Tibial artery (tissue), 4 donors: ENCODE results near the gene EXD3.
"Not testable (repeated sequence)": the region's sequence is repeated elsewhere in the genome, so short reads cannot be mapped to it uniquely, and the experiment has no call there.

Experiments
- DNase-seq, 2 donors: peaks; one replicate each; pipeline ENCODE4 v3.0.0-alpha.2; 2019
- H3K27ac ChIP-seq, 2 donors: fragments of 200-600 bp; sonication (generic) in 1 of 2; 1 replicate in 1 of 2; 2 replicates in 1 of 2; pipeline ENCODE4 v1.5.1; 2018 to 2019; ENCODE audit warnings: mild to moderate bottlenecking in 1 of 2
- H3K27me3 ChIP-seq, 2 donors: fragments of 200-600 bp; sonication (generic) in 1 of 2; one replicate each; pipeline versions ENCODE4 v1.5.1 to v1.6.0; 2016 to 2019
- H3K36me3 ChIP-seq, 3 donors: fragments of 200-600 bp; sonication (generic) in 2 of 3; one replicate each; pipeline ENCODE4 v1.5.1; 2016 to 2019; ENCODE audit warnings: mild to moderate bottlenecking in 2 of 3
- H3K4me1 ChIP-seq, 4 donors: fragments of 200-600 bp; sonication (generic) in 2 of 4; 1 replicate in 3 of 4; 2 replicates in 1 of 4; pipeline ENCODE4 v1.5.1; 2016 to 2019
- H3K4me3 ChIP-seq, 2 donors: fragments of 200-600 bp; sonication (generic) in 1 of 2; 1 replicate in 1 of 2; 2 replicates in 1 of 2; pipeline ENCODE4 v1.5.1; 2018 to 2019; ENCODE audit warnings: mild to moderate bottlenecking in 2 of 2
- H3K9me3 ChIP-seq, 3 donors: fragments of 200-600 bp; sonication (generic) in 1 of 3; one replicate each; pipeline ENCODE4 v1.5.1; 2016 to 2019
- CTCF ChIP-seq, 2 experiments: fragments of 200-600 bp in 1 of 2; fragments of 450-650 bp in 1 of 2; IDR thresholded peaks; one replicate each; pipeline ENCODE4 v1.5.1; 2017 to 2019; ENCODE audit warnings: antibody characterized with exemption in 2 of 2, mild to moderate bottlenecking in 1 of 2, moderate library complexity in 1 of 2
- intact Hi-C: fragments of 100-400 bp; cut with DNase I; formaldehyde crosslinking; loops from one replicate; pipeline ENCODE4 v1.15.0; 2023; ENCODE audit warnings: low total_unique reads

EXD3 gene

DNA sequence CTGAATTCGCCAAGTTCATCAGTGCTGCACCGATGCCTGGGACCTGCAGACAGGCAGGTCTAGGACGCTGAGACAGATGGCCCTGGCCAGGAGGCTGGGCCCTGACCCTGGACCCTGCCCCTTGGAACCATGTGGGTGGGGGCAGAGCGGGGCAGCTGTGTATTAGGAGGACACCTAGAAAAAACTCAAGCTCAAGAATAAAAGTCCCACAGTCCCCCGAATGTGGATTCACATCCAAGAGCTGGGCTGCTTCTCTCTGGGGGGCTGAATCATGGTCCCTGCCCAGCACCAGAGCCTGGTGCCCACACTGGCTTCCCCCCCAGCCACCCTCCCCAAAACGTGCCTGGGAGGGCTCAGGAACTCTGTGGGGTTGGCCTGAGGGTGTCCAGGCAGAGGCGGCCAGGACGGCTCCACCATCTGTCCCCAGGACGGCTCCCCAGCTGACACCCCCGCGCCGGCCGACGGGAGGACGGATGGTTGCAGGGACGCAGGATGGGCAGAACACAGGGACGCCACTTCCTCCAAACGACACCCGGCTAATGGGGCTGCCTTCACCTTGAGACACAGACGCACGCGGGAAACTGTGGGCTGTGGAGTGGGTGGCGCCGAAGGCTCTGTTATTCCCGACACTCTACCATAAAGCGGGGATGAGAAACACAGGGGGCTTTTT is 34.9 kb downstream of the EXD3 start:
- TF ChIP-seq CTCF (IDR thresholded peaks at IDR 0.05), result no peak
- Histone ChIP-seq H3K4me3 (no peak overlapping the region), H3K36me3 (peaks cover 0 to 47% (median 8%) of the 10 kb centered on the region in 3 donors), H3K27ac (no peak overlapping the region), H3K9me3 (no peaks in the 10 kb centered on the region), H3K27me3 (no peaks in the 10 kb centered on the region), H3K4me1 (no peaks in the 10 kb centered on the region)
- intact Hi-C loops, result no loop called here
- peak in 1 of 2 donors; percentile 51 for DNase-seq

- H3K27me3 ChIP-seq, result no peaks in the 10 kb centered on the region
- H3K4me3 ChIP-seq, result no peak overlapping the region
- H3K36me3 ChIP-seq, result peaks cover 0 to 47% (median 7%) of the 10 kb centered on the region in 3 donors
- no peak overlapping the region for H3K27ac ChIP-seq
- H3K4me1 ChIP-seq, result no peaks in the 10 kb centered on the region
- DNase-seq, result peak in 1 of 2 donors; percentile 56
- TF ChIP-seq CTCF (IDR thresholded peaks at IDR 0.05), result no peak
- no peaks in the 10 kb centered on the region for H3K9me3 ChIP-seq
- intact Hi-C loops, result no loop called here
Measured at GRCh38 chr9:137387114-137387890, 35.7 kb downstream of the EXD3 start.

DNA sequence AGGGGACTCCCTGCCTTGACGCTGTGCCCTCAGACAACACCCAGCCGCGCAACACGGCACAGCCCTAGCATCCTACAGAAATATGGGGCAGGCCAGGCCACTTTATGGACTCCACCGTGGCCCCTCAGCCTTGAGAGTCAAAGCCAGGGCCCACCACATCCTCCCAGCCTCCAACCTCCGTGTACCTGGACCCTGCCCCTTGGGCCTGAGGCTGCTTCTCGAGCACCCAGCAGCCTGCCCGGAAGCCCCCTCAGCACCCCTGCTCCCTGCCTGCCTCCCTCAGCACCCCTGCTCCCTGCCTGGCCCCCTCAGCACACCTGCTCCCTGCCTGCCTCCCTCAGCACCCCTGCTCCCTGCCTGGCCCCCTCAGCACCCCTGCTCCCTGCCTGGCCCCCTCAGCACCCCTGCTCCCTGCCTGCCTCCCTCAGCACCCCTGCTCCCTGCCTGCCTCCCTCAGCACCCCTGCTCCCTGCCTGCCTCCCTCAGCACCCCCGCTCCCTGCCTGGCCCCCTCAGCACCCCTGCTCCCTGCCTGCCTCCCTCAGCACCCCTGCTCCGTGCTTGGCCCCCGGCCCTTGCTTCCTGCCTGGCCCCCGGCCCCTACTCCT is 36.4 kb downstream of the EXD3 start:
- H3K4me1 ChIP-seq, DNase-seq, H3K27ac ChIP-seq, intact Hi-C loops, H3K9me3 ChIP-seq, H3K4me3 ChIP-seq, H3K27me3 ChIP-seq: not testable (repeated sequence)
- peaks cover 0 to 43% (median 7%) of the 10 kb centered on the region in 3 donors for H3K36me3 ChIP-seq

- intact Hi-C loops, result no loop called here
- H3K9me3 ChIP-seq, result no peaks in the 10 kb centered on the region
- no peak for TF ChIP-seq CTCF (IDR thresholded peaks at IDR 0.05)
- H3K4me3 ChIP-seq, result no peak overlapping the region
- H3K36me3 ChIP-seq, result peaks cover 0 to 34% (median 7%) of the 10 kb centered on the region in 3 donors
- no peak overlapping the region for H3K27ac ChIP-seq
- DNase-seq, result no peak
- no peaks in the 10 kb centered on the region for H3K4me1 ChIP-seq
- no peaks in the 10 kb centered on the region for H3K27me3 ChIP-seq
Measured at GRCh38 chr9:137385061-137385655, 37.8 kb downstream of the EXD3 start.

- intact Hi-C loops, result no loop called here
- Histone ChIP-seq H3K4me1 (no peaks in the 10 kb centered on the region), H3K27ac (no peak overlapping the region), H3K27me3 (no peaks in the 10 kb centered on the region), H3K36me3 (peaks cover 0 to 40% (median 12%) of the 10 kb centered on the region in 3 donors), H3K9me3 (no peaks in the 10 kb centered on the region), H3K4me3 (no peak overlapping the region)
- no peak for DNase-seq
- TF ChIP-seq CTCF (IDR thresholded peaks at IDR 0.05), result no peak
Measured at GRCh38 chr9:137383784-137384756, 38.9 kb downstream of the EXD3 start.
